ENCODE measurements around the gene FAM222A.

GRCh38 chr12:109797905-109798669 is 84.5 kb downstream of the FAM222A start:
- TF ChIP-seq CTCF (IDR thresholded peaks at IDR 0.05): no peak
- no peak for TF ChIP-seq POLR2A (IDR thresholded peaks at IDR 0.05)

Data from uterus (tissue), 2 donors.